H9 (cell line): ENCODE measurements around the gene WIZ. TPM values are rescaled to one million over a fixed set of nuclear protein-coding genes. Genes with fewer than 3 reads are reported as not detected.

Experiments used
- DNase-seq: peaks from one replicate; pipeline ENCODE4 v3.0.0-alpha.2; 2017
- H2AFZ ChIP-seq: one replicate; pipeline ENCODE4 v1.6.1; 2013; ENCODE audit warnings: mild to moderate bottlenecking, low read length, control low read depth, moderate library complexity
- H2AK5ac ChIP-seq: 2 replicates; pipeline ENCODE4 v1.6.1; 2013; ENCODE audit warnings: low read length, control low read depth, mixed read lengths; ENCODE audit not compliant: insufficient read length
- H2BK120ac ChIP-seq: one replicate; pipeline ENCODE4 v1.6.1; 2013; ENCODE audit warnings: low read depth, mild to moderate bottlenecking, low read length, control low read depth, inconsistent platforms; ENCODE audit not compliant: poor library complexity, severe bottlenecking
- H2BK12ac ChIP-seq: 2 replicates; pipeline ENCODE4 v1.6.1; 2013; ENCODE audit warnings: low read length, control low read depth, mixed read lengths, low read depth; ENCODE audit not compliant: insufficient read length
- H2BK15ac ChIP-seq: 2 replicates; pipeline ENCODE4 v1.6.1; 2013; ENCODE audit warnings: low read depth, low read length, control low read depth
- H2BK20ac ChIP-seq: one replicate; pipeline ENCODE4 v1.6.1; 2013; ENCODE audit warnings: low read depth, mild to moderate bottlenecking, low read length, control low read depth, inconsistent platforms; ENCODE audit not compliant: poor library complexity, severe bottlenecking
- H2BK5ac ChIP-seq: 2 replicates; pipeline ENCODE4 v1.6.1; 2013; ENCODE audit warnings: low read length, control low read depth, mixed read lengths; ENCODE audit not compliant: insufficient read length
- H3K14ac ChIP-seq: 2 replicates; pipeline ENCODE4 v1.6.1; 2013; ENCODE audit warnings: low read length, control low read depth; ENCODE audit not compliant: insufficient read depth
- H3K18ac ChIP-seq: 2 replicates; pipeline ENCODE4 v1.6.1; 2013; ENCODE audit warnings: low read depth, mild to moderate bottlenecking, mixed read lengths, low read length, control low read depth; ENCODE audit not compliant: insufficient read length
- H3K23ac ChIP-seq: 2 replicates; pipeline ENCODE4 v1.6.1; 2013; ENCODE audit warnings: low read length, control low read depth, mixed read lengths, low read depth; ENCODE audit not compliant: insufficient read length
- H3K23me2 ChIP-seq: 2 replicates; pipeline ENCODE4 v1.6.1; 2013; ENCODE audit warnings: low read depth, mild to moderate bottlenecking, mixed read lengths, low read length, control low read depth; ENCODE audit not compliant: insufficient read length, poor library complexity, severe bottlenecking
- H3K27ac ChIP-seq: 2 replicates; pipeline ENCODE4 v1.5.1; 2013; ENCODE audit warnings: low read length, control low read depth, mixed read lengths, low read depth; ENCODE audit not compliant: insufficient read length
- H3K27me3 ChIP-seq: 2 replicates; pipeline ENCODE4 v1.6.1; 2013; ENCODE audit warnings: low read length, control low read depth, inconsistent platforms; ENCODE audit not compliant: insufficient read depth
- H3K4ac ChIP-seq: 2 replicates; pipeline ENCODE4 v1.6.1; 2013; ENCODE audit warnings: low read depth, mild to moderate bottlenecking, control low read depth, inconsistent platforms, low read length, moderate library complexity
- H3K4me1 ChIP-seq: 2 replicates; pipeline ENCODE4 v1.6.1; 2013; ENCODE audit warnings: low read length, control low read depth, inconsistent platforms; ENCODE audit not compliant: insufficient read depth
- H3K4me2 ChIP-seq: 2 replicates; pipeline ENCODE4 v1.6.1; 2013; ENCODE audit warnings: low read length, control low read depth, mixed read lengths; ENCODE audit not compliant: insufficient read length, insufficient read depth
- H3K56ac ChIP-seq: 2 replicates; pipeline ENCODE4 v1.6.1; 2013; ENCODE audit warnings: low read depth, mild to moderate bottlenecking, mixed read lengths, low read length, control low read depth; ENCODE audit not compliant: insufficient read length
- H3K79me1 ChIP-seq: 2 replicates; pipeline ENCODE4 v1.6.1; 2013; ENCODE audit warnings: low read depth, mild to moderate bottlenecking, moderate library complexity, low read length, control low read depth, inconsistent platforms; ENCODE audit not compliant: insufficient read depth, poor library complexity, severe bottlenecking
- H3K79me2 ChIP-seq: 2 replicates; pipeline ENCODE4 v1.6.1; 2013; ENCODE audit warnings: low read length, control low read depth, inconsistent platforms; ENCODE audit not compliant: insufficient read depth
- H3K9ac ChIP-seq: 2 replicates; pipeline ENCODE4 v1.6.1; 2013; ENCODE audit warnings: low read length, control low read depth, mixed read lengths; ENCODE audit not compliant: insufficient read length; ENCODE audit errors: extremely low read depth
- H3K9me3 ChIP-seq: one replicate; pipeline ENCODE4 v1.6.1; 2013; ENCODE audit warnings: low read depth, low read length, inconsistent platforms; ENCODE audit not compliant: control insufficient read depth
- H3T11ph ChIP-seq: one replicate; pipeline ENCODE4 v1.6.1; 2013; ENCODE audit warnings: mild to moderate bottlenecking, low read length, control low read depth, inconsistent platforms
- H4K20me1 ChIP-seq: one replicate; pipeline ENCODE4 v1.6.1; 2013; ENCODE audit not compliant: control insufficient read depth, insufficient read length, insufficient read depth
- H4K5ac ChIP-seq: 2 replicates; pipeline ENCODE4 v1.6.1; 2013; ENCODE audit warnings: low read depth, mild to moderate bottlenecking, mixed read lengths, low read length, control low read depth; ENCODE audit not compliant: insufficient read length
- H4K8ac ChIP-seq: replicated peaks from 2 replicates; pipeline ENCODE4 v1.6.1; 2013; ENCODE audit warnings: low read length, control low read depth, mixed read lengths, low read depth; ENCODE audit not compliant: insufficient read length
- H4K91ac ChIP-seq: 2 replicates; pipeline ENCODE4 v1.6.1; 2013; ENCODE audit warnings: low read depth, mild to moderate bottlenecking, moderate library complexity, mixed read lengths, low read length, control low read depth; ENCODE audit not compliant: insufficient read length
- H3K27ac Mint-ChIP-seq, 3 experiments: 2 replicates in 2 of 3; 3 replicates in 1 of 3; pipeline ENCODE4 v1.8.0; 2020 to 2021; ENCODE audit warnings: mixed read lengths in 3 of 3, mild to moderate bottlenecking in 1 of 3, moderate library complexity in 1 of 3
- H3K27me3 Mint-ChIP-seq: 2 replicates; pipeline ENCODE4 v1.8.0; 2021; ENCODE audit warnings: low read depth, mild to moderate bottlenecking, moderate library complexity, mixed read lengths
- H3K36me3 Mint-ChIP-seq, 3 experiments: 2 replicates in 2 of 3; 3 replicates in 1 of 3; pipeline ENCODE4 v1.8.0; 2020 to 2021; ENCODE audit warnings: low read depth in 3 of 3, mixed read lengths in 3 of 3; ENCODE audit not compliant: insufficient read depth in 1 of 3
- H3K4me1 Mint-ChIP-seq, 2 experiments: 2 replicates each; pipeline ENCODE4 v1.8.0; 2020; ENCODE audit warnings: mixed read lengths in 2 of 2
- H3K4me3 Mint-ChIP-seq, 2 experiments: 2 replicates in 1 of 2; 3 replicates in 1 of 2; pipeline ENCODE4 v1.8.0; 2020 to 2021; ENCODE audit warnings: mild to moderate bottlenecking in 2 of 2, mixed read lengths in 2 of 2, moderate library complexity in 1 of 2
- H3K9me3 Mint-ChIP-seq, 2 experiments: 2 replicates in 1 of 2; 3 replicates in 1 of 2; pipeline ENCODE4 v1.8.0; 2020; ENCODE audit warnings: mild to moderate bottlenecking in 2 of 2, mixed read lengths in 2 of 2, moderate library complexity in 1 of 2
- CTCF ChIP-seq: fragments of 200-600 bp; sonication (generic); conservative IDR thresholded peaks from 3 replicates; pipeline ENCODE4 v1.8.0; 2021; ENCODE audit warnings: antibody characterized with exemption, mild to moderate bottlenecking
- WGBS: extraction: QIAGEN DNeasy Blood & Tissue Kit; methylation state at CpG from one replicate; pipeline ENCODE4 v1.1.7; 2013; ENCODE audit warnings: missing lambda C conversion rate, low lambda C conversion rate, mixed read lengths; ENCODE audit not compliant: insufficient read length; ENCODE audit errors: extremely low coverage; 5-methylcytosine and 5-hydroxymethylcytosine counted together
- total RNA-seq: library from RNA; stranded (reverse); gene quantifications from 2 replicates; pipeline ENCODE4 v1.2.1, GENCODE V29; 2021

The WIZ gene
- total RNA-seq, 1 experiment from 2014 or later: 33.3 TPM

GRCh38 chr19:15430526-15431120 lies 19.1 kb downstream of the WIZ start:
- Histone ChIP-seq H4K5ac (no peak overlapping the region), H2BK120ac (no peak overlapping the region), H3K4ac (no peak overlapping the region), H3K79me1 (peaks cover 6% of the 10 kb centered on the region), H4K91ac (no peak overlapping the region), H2BK12ac (no peak overlapping the region), H3K56ac (no peak overlapping the region), H2BK20ac (no peak overlapping the region), H2AFZ (no peak overlapping the region), H2BK5ac (no peak overlapping the region), H3K9ac (no peak overlapping the region), H3K9me3 (no peaks in the 10 kb centered on the region), H3K27me3 (no peaks in the 10 kb centered on the region), H3K23ac (no peak overlapping the region), H4K8ac (no peak overlapping the region), H3K27ac (no peak overlapping the region), H3K4me2 (no peak overlapping the region), H3K14ac (no peak overlapping the region), H3K4me1 (no peaks in the 10 kb centered on the region; the same call in 1 of the 2 replicates), H3K23me2 (peaks cover 15% of the 10 kb centered on the region), H3K18ac (no peak overlapping the region), H2BK15ac (no peak overlapping the region), H3K79me2 (peaks cover 4% of the 10 kb centered on the region; the same call in 1 of the 2 replicates), H2AK5ac (no peak overlapping the region), H4K20me1 (no peaks in the 10 kb centered on the region), H3T11ph (no peak overlapping the region)
- H3K9me3 Mint-ChIP-seq: no peaks in the 10 kb centered on the region; a peak in 1 of 5 replicates
- DNase-seq: no peak
- peak overlapping the region in 1 of 3 experiments; percentile 42; a peak in 1 of 7 replicates for H3K27ac Mint-ChIP-seq
- no peaks in the 10 kb centered on the region for H3K27me3 Mint-ChIP-seq
- peak overlapping the region; percentile 98 to 99; a peak in 4 of 5 replicates for H3K4me3 Mint-ChIP-seq
- H3K4me1 Mint-ChIP-seq: peaks cover 20 to 22% of the 10 kb centered on the region in 2 experiments
- peaks cover 20 to 26% (median 21%) of the 10 kb centered on the region in 3 experiments for H3K36me3 Mint-ChIP-seq
- no CpG with 5 or more reads among the region's 10 CpGs for WGBS
- no peak for TF ChIP-seq CTCF
